Measurements from ENCODE around the gene COL4A2.

Gene COL4A2

DNA sequence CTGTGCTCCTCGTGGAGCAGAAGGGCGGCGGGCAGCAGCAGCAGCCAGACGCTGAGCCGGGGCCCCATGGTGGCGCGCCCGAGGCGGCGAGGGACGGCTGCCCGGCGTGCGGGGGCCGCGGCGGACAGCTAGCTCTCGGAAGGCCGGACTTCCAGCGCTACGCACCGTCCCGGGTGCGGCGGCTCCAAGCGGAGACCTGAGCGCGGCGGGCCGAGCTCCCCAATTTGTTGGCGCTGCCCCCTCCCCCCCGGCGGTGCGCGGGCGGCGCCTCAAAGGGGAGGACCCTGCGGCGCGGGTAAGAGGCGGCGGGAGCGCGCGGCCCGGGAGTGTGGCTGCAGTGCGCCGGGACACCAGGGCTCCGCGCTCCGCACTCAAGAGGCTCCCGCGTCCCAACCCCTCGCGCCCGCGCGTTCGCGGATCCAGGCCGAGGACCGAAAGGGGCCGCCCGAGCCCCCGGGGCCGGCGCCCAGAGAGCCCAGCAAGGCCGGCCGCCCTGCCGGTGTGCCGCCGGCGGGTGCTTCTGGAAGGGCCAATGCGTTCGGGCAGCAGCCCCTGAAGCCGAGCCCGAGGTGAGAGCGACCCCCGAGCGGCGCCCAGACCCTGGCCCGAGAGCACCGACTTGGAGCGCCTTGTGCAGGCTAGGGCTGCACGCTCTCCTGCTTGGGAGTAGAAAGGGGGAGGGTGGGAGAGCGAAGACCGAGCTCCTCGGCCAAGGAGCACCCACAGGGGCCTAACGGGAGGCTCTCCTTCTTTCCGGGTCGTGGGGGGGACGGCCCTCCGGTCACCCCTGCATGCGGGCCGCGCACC is at the start of gene COL4A2, which contains the start of gene COL4A1:
Gene COL4A2, plus strand, starts transcription at position 325 of the 807 bp plus-strand sequence. CDS start 620 bp downstream, outside the sequence.
Gene COL4A1, minus strand, starts transcription at position 198 of the 807 bp plus-strand sequence. Its CDS starts 130 bp downstream, at position 68.
- no peak for DNase-seq

DNA sequence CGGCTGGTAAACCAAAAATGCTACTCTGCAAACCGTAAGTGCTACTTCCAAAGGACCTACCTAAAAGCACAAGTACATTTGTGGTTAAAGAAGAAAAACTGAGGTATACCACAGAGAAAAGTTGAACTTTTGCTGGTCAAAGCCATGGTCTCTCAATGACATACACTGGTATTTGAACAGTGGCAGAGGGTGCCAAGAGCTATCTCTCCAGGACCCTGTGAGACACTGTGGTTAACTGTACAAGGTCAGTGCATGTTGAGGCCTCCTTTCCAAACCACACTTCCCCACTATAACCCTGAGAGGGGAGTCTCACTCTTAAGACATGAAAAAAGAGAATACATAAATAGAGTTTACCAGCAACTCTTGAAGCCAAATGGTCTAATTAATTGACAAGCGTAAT is 49.7 kb upstream of the COL4A2 start:
- DNase-seq, result no peak

DNA sequence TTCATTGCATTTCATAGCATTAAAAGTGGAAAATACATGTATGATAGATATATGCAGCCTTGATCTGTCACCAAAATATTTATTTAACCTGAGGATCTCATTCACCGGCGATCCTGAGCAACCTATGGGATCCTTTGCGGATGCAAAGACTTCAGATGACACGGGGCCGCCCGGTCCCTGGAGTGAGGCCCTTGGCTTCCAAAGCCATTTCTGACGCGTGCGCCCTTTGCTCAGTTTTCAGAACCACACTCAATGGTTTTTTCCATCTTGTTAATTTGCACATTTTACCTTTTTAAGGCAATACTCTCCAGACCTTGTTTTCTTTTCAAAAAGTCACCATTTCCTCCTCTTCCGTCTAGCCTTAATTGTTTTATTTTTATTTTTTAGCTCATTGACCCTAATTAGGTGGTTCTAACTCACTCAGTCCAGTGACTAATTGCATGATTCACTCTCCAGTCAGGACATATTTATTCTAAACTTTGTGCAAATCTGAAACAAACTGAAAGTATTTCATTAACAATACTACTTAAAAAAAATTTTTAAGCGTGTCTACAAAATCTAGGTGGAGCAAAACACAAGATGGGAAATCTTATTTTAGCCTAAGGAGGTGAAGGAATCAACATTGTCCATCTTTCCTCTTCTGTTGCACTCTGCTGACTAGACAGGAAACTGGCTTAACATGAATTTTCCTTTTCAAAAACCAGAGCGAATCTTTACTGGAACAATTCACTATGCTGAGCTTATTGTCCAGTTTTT is 48.0 kb upstream of the COL4A2 start:
- DNase-seq, result no peak

DNA sequence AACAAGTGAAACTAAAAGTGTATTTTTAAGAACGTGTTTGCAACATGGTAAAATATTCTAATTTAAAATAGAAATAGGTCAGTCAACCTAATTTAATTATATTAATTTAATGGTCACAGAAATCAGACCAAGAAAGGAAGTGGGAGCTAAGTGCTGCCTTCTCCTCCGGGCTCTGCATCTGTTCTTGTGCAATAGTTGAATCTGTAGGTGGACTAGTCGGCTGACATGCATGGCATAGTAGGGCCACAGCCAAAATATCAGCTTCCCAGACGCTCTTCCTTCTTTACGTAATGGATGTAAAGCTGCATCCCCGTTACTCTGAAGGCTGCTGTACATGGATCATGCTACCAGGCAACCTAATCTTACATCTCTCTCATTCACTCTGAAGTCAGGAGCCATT is 47.4 kb upstream of the COL4A2 start:
- DNase-seq, result no peak

DNA sequence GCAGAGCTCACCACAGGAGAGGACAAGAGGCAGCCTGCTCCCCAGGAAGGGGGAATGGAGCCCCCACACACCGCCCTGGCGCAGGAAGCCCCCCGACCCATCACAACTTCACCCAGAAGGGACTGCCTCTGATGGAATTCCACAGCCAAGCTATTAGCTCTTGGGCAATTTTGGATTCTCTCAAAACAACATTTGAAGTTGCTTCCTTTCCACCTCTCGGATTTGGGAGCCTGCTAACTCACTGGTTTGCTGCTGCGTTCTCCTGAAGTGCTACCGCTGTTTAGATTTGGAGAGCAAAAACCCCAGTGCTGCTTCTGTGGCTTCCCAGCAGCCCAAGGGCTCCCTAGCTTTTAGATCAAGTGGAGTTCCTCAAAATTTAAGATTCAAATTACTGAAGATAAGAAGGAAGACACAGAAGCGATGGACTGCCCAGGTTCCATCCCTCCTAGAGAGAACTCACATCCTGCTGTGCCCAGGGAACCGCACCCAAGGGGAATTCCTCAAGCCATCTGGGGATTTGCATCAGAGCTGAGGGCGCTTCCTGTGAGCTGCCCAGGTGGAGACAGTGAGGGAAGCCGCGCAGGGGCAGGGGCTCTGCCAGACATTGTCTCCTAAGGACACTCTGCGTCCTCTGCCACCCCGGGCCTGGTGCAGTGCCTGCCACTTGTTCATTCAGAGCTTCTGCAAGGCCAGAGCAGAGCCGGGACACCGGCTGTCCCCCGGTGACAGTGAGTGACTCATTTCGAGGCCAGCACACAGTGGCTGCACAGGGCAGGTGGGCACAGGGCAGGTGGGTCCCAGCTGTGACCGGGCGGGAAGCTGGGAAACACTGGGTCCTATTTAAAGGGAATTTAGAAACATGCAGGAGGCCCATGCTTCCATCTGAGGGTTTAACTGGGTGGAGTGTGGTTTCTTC is 45.7 kb upstream of the COL4A2 start:
- DNase-seq, result no peak

DNA sequence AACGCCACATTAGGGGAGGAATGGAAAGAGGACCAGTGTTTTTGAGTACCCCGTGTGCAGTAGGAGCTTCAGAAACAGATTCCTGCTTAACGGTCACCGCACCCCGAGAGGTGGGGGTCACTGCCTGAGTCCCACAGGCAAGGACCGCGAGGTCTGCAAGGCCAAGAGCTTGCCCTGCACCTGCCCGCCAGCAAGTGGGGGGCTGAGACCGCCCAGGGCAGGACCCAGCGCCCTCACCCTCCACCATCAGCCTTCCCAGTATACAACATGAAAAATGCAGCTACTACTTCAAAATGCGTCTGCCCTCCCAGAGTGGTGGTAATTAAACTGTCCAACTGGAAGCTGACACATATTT is 45.0 kb upstream of the COL4A2 start:
- no peak for DNase-seq

DNA sequence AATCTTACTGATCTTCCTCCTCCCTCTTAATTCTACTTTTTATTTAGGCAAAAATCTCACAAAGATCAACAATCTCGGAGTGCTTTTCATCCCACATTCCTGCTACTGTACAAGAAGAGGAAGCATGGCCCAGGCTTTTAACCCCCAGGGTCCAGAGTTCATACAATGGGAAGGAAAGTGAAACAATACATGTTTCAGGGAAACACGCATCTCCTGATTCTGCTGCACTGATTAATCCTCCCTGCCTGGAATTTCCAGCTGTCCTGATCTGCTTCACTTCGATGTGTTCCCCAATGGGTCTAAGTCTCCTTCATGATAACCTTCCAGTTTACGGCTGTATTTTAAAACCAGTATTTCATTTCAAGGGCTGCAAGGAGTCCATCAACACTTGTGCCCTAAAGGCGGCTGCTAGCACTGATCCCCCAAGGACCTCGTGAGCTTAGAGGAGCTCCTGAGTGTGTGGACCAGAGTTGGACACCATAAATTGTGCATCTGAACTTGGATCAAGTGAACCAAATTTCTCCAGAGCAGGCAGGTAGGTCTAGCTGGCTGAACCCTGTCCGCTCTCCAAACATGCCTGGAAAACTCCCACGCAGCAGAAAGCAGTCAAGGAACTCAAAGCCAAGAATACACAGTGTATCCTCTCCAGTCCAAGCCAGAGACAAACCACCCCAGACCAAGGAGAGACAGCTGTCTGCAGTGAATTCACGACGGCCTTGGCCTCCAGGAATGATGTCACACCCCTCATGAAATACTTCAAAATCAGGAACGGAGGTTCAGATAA is 44.4 kb upstream of the COL4A2 start:
- no peak for DNase-seq

DNA sequence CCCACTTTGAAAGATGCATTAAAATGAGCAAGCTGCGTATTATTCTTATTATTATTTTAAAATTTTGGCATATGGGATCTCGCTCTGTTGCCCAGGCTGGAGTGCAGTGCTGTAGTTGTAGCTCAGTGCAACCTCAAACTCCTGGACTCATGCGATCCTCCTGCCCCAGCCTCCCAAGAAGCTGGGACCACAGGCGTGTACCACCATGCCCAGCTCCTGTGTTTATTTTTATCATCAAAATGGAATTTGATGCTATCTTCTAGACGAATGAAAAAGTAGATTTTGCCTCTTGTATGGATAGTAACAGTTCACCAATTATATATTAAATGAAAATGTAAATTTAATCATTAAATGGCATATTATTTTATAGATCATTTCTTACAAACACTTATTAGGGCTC is 43.7 kb upstream of the COL4A2 start:
- DNase-seq, result no peak

DNA sequence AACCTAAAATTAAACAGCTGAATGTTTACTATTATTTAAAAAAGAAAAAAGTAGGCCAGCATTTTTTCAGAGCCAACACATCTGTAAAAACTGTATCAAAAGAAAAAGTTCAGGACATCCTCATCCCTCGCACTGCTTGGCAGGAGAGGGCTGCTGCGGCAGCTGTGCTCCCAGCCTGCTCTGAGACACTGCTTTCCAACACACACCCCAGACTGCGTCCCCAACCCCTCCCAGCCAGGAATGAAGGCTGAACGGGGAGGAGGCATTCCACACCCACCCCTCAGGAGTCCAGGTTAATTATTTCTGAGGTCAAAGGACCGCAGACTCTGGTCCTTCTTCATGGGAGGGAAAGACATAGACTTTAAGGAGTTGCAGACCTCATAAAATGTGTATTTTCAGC is 43.2 kb upstream of the COL4A2 start:
- no peak for DNase-seq

DNA sequence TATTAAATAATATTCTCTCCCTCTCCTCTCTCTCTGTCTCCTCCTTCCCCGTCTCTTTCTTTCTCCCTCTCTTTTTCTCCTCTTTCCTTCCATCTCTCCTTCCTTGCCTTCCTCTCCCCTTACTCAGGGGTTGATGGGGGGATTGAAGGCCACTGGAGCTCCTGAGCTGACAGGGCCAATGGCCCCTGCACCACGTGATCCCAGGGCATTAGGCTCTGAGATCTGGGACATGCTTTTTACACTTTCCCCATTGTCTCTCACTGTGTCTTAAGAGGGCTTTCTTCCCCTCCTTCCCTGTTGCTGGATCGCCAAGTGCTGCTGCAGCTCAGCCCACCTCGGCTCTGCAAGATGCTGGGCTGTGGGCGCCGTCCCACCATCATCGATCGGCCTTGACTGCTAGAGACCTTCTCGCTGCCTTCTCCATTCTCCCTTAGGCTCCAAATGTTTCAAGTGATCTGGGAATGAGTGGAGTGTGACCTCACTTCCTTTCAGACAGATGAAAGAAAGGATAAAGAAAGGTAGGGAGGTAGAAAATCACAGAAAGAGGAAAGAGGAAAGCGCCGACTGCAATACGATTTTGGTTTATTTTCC is 42.3 kb upstream of the COL4A2 start:
- DNase-seq, result no peak

DNA sequence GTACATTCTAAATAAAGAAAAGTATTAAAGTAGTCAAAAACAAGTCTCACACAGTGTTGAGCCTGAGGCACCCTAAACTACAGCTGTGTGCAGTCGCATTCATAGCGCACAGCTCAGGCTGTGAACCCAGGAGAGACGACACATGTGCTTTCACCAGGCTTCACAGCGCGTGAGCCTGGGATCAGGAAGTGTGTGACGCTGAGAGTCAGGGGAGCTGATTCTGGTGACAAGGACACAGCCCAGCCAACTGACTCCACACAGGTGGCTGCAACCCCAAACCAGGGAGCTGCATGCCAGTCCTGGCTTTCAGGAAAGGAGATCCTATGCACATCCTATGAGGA is 41.8 kb upstream of the COL4A2 start:
- no peak for DNase-seq

DNA sequence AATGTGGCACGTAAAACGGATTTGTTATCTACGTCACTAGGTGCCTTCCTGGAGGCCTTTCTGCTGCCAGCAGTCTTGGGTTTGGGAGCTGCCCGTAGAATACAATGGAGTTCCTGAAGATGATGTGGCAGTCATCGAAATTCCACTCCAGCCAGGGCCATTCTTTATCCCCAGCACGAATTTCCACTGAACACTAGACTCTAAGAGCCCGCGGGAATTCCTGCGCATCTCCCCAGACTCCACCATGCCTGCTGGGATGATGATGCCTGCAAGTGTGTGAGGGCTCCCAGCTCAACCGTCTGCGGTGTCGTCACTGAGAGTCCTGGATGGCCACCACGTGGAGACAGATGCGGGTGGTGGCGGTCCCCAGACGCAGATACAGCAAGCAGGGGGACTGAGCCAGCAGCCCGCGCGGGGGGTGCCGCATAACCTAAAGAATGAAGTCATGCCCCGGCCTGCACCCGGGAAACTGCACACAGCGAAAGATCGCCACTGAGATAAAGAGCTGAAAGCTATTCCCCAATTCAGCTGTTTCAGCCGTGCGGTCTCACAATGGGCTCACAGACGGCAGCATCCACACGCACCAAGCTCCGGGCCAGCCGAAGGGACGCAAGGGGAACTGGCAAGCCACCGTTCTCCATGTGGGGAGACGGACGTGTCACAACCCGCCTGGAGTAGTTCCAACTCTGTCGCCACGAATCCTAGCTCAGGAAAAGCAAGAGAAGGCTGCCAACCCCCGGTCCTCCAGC is 41.2 kb upstream of the COL4A2 start:
- DNase-seq, result no peak

DNA sequence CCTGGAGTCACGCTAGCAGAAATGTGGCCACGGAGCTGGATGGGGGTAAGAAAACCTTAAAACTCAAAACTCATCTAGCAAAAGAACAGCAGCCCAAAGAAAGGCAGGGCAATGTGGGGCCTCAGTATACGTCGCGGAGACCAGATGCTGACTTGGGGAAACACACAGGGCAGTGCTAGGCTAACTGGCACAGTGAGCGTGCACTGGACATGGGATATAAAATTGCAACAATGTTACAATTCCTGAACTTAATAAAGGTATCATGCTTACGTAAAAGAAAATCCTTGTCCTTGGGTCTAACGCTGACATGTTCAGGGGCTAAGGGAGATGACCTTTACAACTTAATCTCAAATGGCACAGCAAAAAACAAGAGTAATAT is 40.7 kb upstream of the COL4A2 start:
- no peak for DNase-seq

DNA sequence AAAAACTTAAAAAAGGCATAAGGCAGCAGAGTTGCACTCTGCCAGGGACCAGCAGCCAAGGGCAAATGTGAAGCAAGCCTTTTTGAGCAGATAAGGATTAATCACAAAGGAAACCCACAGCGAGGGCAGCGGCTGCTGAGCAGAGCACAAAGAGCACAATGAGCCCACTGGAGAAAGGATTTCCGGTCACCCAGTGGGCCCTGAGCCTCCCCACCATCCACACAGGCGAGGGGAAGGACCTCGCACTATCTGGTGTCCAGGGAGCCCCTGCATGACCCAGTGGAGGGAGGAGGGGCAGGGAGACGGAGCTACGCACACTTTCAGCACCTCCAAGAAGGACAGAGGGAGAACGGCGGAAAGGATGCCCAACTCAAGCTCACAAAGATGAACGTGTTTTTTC is 40.1 kb upstream of the COL4A2 start:
- DNase-seq, result no peak

DNA sequence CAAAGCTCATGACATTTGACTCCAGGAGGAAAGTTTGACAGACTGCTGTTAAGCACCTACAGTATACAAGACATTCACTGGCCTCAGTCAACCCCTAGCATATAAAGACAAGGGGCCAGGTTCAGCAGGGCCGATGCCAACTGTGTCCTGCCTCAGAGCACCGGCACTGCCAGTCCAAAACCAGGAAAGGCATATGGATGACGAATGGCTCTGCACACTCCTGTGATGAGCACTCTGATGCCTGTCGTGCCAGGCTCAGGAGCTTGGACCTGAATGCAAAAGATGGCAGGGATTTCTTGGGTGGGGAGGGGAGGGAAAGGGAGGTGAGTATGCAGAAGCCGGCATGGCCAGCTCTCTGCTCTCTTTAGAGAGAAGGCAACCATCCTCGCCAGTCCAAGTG is 39.0 kb upstream of the COL4A2 start:
- no peak for DNase-seq

DNA sequence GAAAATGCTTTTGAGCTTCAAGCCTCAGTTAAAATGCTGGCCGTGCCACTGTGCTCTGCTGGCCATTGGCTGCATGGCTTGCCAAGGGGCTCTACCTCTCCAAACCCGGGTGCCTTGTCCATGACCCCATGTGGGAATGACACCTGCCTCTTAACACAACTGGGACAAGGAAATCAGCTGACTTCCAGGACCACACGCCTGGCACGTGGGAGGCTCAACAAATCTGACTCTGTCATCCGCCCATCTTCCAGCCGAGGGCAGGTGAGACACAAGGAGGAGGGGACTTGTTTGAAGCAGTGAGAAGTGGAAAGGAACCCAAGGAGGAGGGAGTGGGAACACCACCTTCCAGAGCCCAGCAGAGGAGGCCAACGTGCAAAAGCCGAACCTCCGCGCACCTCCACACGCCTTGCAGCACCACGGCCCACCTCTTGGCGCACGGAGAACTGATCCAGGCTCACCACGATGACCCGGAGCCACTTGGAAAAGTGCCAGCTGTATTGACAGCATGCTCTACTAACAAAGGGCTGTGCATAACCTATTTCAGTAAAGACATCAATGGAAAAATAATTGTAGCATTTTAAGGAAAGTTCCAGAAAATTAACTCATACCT is 38.4 kb upstream of the COL4A2 start:
- no peak for DNase-seq

DNA sequence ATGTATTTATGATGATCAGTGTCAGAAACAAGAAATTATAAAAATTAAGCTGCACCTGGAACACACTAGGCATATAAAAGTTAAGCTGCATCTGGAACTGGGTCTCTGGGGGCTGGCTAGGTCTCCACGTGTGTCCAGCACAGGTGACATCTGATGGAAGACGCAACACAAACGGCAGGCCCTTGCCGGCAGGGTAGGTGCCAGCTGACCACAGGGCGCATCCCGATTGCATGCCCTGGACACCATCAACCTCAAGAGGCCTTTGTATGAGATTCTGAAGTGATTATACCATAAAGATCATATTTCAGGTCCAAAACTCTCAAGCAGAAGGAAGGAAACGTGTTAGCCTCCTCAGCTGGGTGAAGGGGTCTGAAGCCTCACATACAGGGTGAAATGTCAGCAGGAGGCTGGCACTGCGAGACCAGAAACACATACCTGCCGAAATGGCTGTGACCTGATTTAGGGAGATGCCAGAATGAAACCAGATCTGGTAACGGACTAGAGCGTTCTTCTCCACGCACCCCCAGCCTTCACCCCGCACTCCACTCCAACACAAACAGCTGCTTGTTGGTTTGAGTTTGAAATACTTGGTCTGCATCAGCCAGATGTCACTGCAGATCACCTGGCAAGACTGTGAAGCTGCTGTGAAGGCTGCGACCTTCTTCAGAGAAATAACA is 37.4 kb upstream of the COL4A2 start:
- no peak for DNase-seq

DNA sequence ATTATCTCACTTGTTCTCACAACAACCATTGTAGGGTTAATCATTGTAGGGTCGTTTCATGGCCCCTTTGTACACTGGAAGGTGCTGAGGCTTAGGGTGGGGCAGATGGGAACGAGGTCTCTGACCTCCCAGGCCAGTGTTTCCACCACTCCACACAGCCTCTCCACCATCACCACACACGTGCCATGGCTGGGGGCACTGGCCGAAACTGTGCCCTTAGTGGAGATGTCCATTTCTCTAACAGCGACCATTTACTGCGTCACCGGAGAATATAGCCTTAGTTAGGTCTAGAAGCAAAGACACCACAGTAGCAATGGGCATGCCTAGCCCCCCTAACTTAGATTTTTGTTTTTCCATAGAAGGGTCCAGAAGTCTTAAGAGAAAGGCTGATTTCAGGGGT is 36.6 kb upstream of the COL4A2 start:
- no peak for DNase-seq

DNA sequence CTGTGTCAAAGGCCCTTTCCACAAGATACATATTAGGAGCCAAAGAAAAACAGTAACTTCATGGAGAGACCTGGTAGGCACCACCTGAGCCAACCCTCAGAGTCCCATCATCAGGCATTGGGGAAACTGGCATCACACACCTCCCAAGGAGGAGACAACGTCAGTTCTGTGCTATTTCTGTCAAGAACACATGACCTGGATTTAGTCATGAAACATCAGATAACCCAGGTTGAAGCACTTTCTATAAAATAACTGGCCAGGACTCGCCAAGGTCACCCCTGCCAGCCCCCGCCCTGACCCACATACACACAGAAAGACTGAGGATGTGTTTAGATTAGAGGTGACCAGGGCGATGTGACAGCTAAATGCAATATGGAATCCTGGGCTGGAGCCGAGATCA is 35.8 kb upstream of the COL4A2 start:
- no peak for DNase-seq

DNA sequence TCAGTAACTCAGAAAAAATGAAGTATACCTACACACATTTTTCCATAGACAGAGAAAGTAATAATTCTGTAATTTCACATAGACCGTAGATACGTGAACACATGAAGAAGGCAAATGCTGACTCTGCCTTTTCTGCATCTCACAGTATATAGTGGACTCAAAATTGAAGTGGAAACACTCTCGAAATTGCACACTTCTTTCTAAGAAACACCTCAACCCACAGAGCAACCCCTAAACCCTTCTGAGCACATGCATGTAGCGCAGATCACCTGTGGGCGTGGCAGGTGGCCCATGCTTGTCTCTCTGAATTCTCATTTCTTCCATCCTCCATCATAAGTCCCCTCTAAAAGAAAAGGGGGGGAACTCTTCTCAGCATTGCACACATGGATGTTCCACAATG is 34.9 kb upstream of the COL4A2 start:
- DNase-seq, result no peak
